HepG2 (cell line): ENCODE measurements around the gene KIAA0930. TPM values are rescaled to one million over a fixed set of nuclear protein-coding genes. Genes with fewer than 3 reads are reported as not detected.

Experiments
- ATF7 ChIP-seq, 2 experiments: fragments of 450-650 bp in 1 of 2; sonication (generic) in 1 of 2; formaldehyde crosslinking in 1 of 2; IDR thresholded peaks; 2 replicates each; pipeline versions ENCODE4 v1.4.0 to v1.6.1; 2016 to 2020; ENCODE audit warnings: antibody characterized with exemption in 1 of 2, mild to moderate bottlenecking in 1 of 2, missing genetic modification reagents in 1 of 2
- HNF1B ChIP-seq: sonication (generic); formaldehyde crosslinking; IDR thresholded peaks from 2 replicates; pipeline ENCODE4 v1.5.1; 2020; ENCODE audit warnings: mild to moderate bottlenecking, moderate library complexity, missing genetic modification reagents
- LCORL ChIP-seq, 2 experiments: fragments of 450-650 bp in 1 of 2; sonication (generic) in 1 of 2; formaldehyde crosslinking in 1 of 2; IDR thresholded peaks; 2 replicates each; pipeline versions ENCODE4 v1.5.0 to v1.6.1; 2017 to 2020; ENCODE audit warnings: antibody characterized with exemption in 1 of 2, missing genetic modification reagents in 1 of 2
- PLRG1 ChIP-seq: fragments of 450-650 bp; conservative IDR thresholded peaks from 2 replicates; pipeline ENCODE4 v1.6.1; 2016
- RARG ChIP-seq: sonication (generic); formaldehyde crosslinking; IDR thresholded peaks from 2 replicates; pipeline ENCODE4 v1.4.0; 2020; ENCODE audit warnings: low read depth, mild to moderate bottlenecking, missing genetic modification reagents
- TFE3 ChIP-seq: IDR thresholded peaks from 2 replicates; pipeline ENCODE4 v1.6.1; 2016
- THRA ChIP-seq: sonication (generic); formaldehyde crosslinking; IDR thresholded peaks from 2 replicates; pipeline ENCODE4 v1.4.0; 2020; ENCODE audit warnings: missing genetic modification reagents, borderline replicate concordance
- ZBED4 ChIP-seq: sonication (generic); formaldehyde crosslinking; IDR thresholded peaks from 2 replicates; pipeline ENCODE4 v1.4.0; 2020; ENCODE audit warnings: missing genetic modification reagents, borderline replicate concordance
- ZNF350 ChIP-seq: sonication (generic); formaldehyde crosslinking; IDR thresholded peaks from 2 replicates; pipeline ENCODE4 v1.4.0; 2020; ENCODE audit warnings: mild to moderate bottlenecking, low read depth, missing genetic modification reagents, borderline replicate concordance
- ZNF484 ChIP-seq: sonication (generic); formaldehyde crosslinking; IDR thresholded peaks from 2 replicates; pipeline ENCODE4 v1.5.1; 2020; ENCODE audit warnings: mild to moderate bottlenecking, low read depth, missing genetic modification reagents, borderline replicate concordance
- ZNF615 ChIP-seq: sonication (generic); formaldehyde crosslinking; IDR thresholded peaks from 2 replicates; pipeline ENCODE4 v1.5.0; 2020; ENCODE audit warnings: mild to moderate bottlenecking, missing genetic modification reagents, borderline replicate concordance
- ZNF747 ChIP-seq: sonication (generic); formaldehyde crosslinking; IDR thresholded peaks from 2 replicates; pipeline ENCODE4 v1.8.1; 2023; ENCODE audit warnings: missing genetic modification reagents, mild to moderate bottlenecking, borderline replicate concordance
- ZSCAN21 ChIP-seq: sonication (generic); formaldehyde crosslinking; IDR thresholded peaks from 2 replicates; pipeline ENCODE4 v1.8.0; 2022; ENCODE audit warnings: mild to moderate bottlenecking, missing genetic modification reagents, moderate library complexity, borderline replicate concordance
- polyA plus RNA-seq, 8 experiments: library from polyadenylated mRNA; depleted of rRNA in 3 of 8; stranded (reverse) in 7 of 8; unstranded in 1 of 8; fragments of >200 nt; fragmentation: Illumina TruSeq in 4 of 8; extraction: Trizol in 4 of 8; gene quantifications; 2 replicates each; pipeline versions ENCODE4 v1.2.1 to v1.2.3, GENCODE V29; 2011 to 2016; ENCODE audit warnings: low read depth in 4 of 8, missing spikeins in 1 of 8, mixed read lengths in 1 of 8; ENCODE audit not compliant: insufficient read depth in 1 of 8
- total RNA-seq, 5 experiments: library from RNA; depleted of rRNA; stranded (reverse); fragments of >200 nt; fragmentation: Illumina TruSeq; extraction: Trizol; gene quantifications; 2 replicates each; pipeline ENCODE4 v1.2.3, GENCODE V29; 2016; ENCODE audit warnings: low read depth in 1 of 5
- TF ChIP-seq, protein P1 (sequence below): sonication (generic); IDR thresholded peaks from 2 replicates; pipeline ENCODE4 v1.6.1; 2016; ENCODE audit warnings: low read depth, borderline replicate concordance

Gene KIAA0930
- total and polyA plus RNA-seq, 2 of the 13 experiments (the other 11 are each of a cell fraction or from before 2014, with no cell fraction given) = 27.0 to 38.2 TPM

- TF ChIP-seq HNF1B = peak; percentile 71
- TF ChIP-seq ZSCAN21 (CRISPR knock-in tag) = no peak
- no peak for TF ChIP-seq LCORL (IDR thresholded peaks at IDR 0.05)
- TF ChIP-seq LCORL (CRISPR knock-in tag; IDR thresholded peaks at IDR 0.05) = no peak
- TF ChIP-seq, protein P1, sequence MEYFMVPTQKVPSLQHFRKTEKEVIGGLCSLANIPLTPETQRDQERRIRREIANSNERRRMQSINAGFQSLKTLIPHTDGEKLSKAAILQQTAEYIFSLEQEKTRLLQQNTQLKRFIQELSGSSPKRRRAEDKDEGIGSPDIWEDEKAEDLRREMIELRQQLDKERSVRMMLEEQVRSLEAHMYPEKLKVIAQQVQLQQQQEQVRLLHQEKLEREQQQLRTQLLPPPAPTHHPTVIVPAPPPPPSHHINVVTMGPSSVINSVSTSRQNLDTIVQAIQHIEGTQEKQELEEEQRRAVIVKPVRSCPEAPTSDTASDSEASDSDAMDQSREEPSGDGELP = peak; percentile 11; the same call in 1 of the 2 replicates
- 0 out of 2 replicates have a peak, but pooled peaks have one; percentile 4 for TF ChIP-seq THRA (CRISPR knock-in tag)
- TF ChIP-seq RARG (CRISPR knock-in tag) = no peak
- TF ChIP-seq ZNF747 (CRISPR knock-in tag) = no peak
- peak; percentile 36; the same call in 1 of the 2 replicates for TF ChIP-seq ZBED4 (CRISPR knock-in tag)
- TF ChIP-seq ATF7 (IDR thresholded peaks at IDR 0.05) = no peak
- no peak for TF ChIP-seq ATF7 (CRISPR knock-in tag; IDR thresholded peaks at IDR 0.05)
- TF ChIP-seq TFE3 (CRISPR knock-in tag) = 0 out of 2 replicates have a peak, but pooled peaks have one; percentile 17
- no peak for TF ChIP-seq PLRG1
- no peak for TF ChIP-seq ZNF350 (CRISPR knock-in tag)
- TF ChIP-seq ZNF615 (CRISPR knock-in tag) = no peak
- no peak for TF ChIP-seq ZNF484
Measured at GRCh38 chr22:45159652-45160462, 80.8 kb downstream of the KIAA0930 start (continued).
